H1 (cell line): ENCODE data around the gene CD151. TPM values are rescaled to one million over a fixed set of nuclear protein-coding genes. Genes with fewer than 3 reads are reported as not detected.

ENCODE experiments used
- CTCF ChIA-PET: fragments of 300-600 bp; sonication (Branson Sonifier 250); formaldehyde crosslinking; loops from one replicate; lab custom pipeline; 2021; ENCODE audit not compliant: partially characterized antibody; lab: Charles Lee
- POLR2A ChIA-PET: fragments of 300-600 bp; sonication (Branson Sonifier 250); formaldehyde crosslinking; loops from one replicate; lab custom pipeline; 2021; ENCODE audit warnings: inconsistent platforms; ENCODE audit not compliant: partially characterized antibody; lab: Charles Lee
- DNase-seq, 2 experiments: peaks; one replicate each; pipeline versions ENCODE4 v3.0.0 to v3.0.0-alpha.2; 2010 to 2022; ENCODE audit warnings: low spot score in 2 of 2, low read depth in 1 of 2, mixed read lengths in 1 of 2
- FAIRE-seq: peaks from 2 replicates; lab custom pipeline; 2011; peaks lifted over from hg19 to GRCh38; lab: Jason Lieb, UNC
- H2AFZ ChIP-seq: 2 replicates; pipeline ENCODE4 v1.8.1; 2012; ENCODE audit warnings: low read length, inconsistent platforms
- H2AK5ac ChIP-seq: 2 replicates; pipeline ENCODE4 v1.6.1; 2013; ENCODE audit warnings: low read depth, low read length
- H2BK120ac ChIP-seq: replicated peaks from 2 replicates; pipeline ENCODE3; 2013; ENCODE audit warnings: low read depth, low read length, inconsistent platforms
- H2BK12ac ChIP-seq: 2 replicates; pipeline ENCODE4 v1.6.1; 2013; ENCODE audit warnings: low read depth, low read length
- H2BK15ac ChIP-seq: 2 replicates; pipeline ENCODE4 v1.6.1; 2013; ENCODE audit warnings: low read length
- H2BK20ac ChIP-seq: 2 replicates; pipeline ENCODE4 v1.6.1; 2013; ENCODE audit warnings: low read length
- H2BK5ac ChIP-seq: 2 replicates; pipeline ENCODE4 v1.6.1; 2013; ENCODE audit warnings: low read depth, low read length
- H3K14ac ChIP-seq: 2 replicates; pipeline ENCODE4 v1.6.1; 2013; ENCODE audit warnings: inconsistent platforms; ENCODE audit not compliant: insufficient read length
- H3K18ac ChIP-seq: 2 replicates; pipeline ENCODE4 v1.6.1; 2013; ENCODE audit warnings: low read length; ENCODE audit errors: extremely low read depth
- H3K23ac ChIP-seq: 2 replicates; pipeline ENCODE4 v1.6.1; 2013; ENCODE audit warnings: inconsistent platforms; ENCODE audit not compliant: insufficient read length
- H3K23me2 ChIP-seq: 2 replicates; pipeline ENCODE4 v1.6.1; 2013; ENCODE audit warnings: low read depth, low read length
- H3K27ac ChIP-seq: 2 replicates; pipeline ENCODE4 v1.6.1; 2011; ENCODE audit warnings: low read depth, low read length, inconsistent platforms
- H3K27me3 ChIP-seq, 4 experiments: replicated peaks in 1 of 4; 1 replicate in 1 of 4; 2 replicates in 3 of 4; pipeline versions ENCODE4 v1.6.1 to v1.8.1; 2011 to 2013; ENCODE audit warnings: low read length in 3 of 4, mild to moderate bottlenecking in 3 of 4, inconsistent platforms in 2 of 4, mixed read lengths in 2 of 4, moderate library complexity in 1 of 4; ENCODE audit not compliant: control insufficient read depth in 3 of 4, insufficient read depth in 3 of 4; ENCODE audit errors: extremely low read depth in 1 of 4
- H3K36me3 ChIP-seq, 4 experiments: 2 replicates each; pipeline versions ENCODE4 v1.6.1 to v1.8.1; 2011 to 2013; ENCODE audit warnings: mild to moderate bottlenecking in 4 of 4, low read length in 3 of 4, moderate library complexity in 2 of 4, control low read depth in 1 of 4, inconsistent platforms in 1 of 4; ENCODE audit not compliant: insufficient read depth in 4 of 4, control insufficient read depth in 2 of 4
- H3K4ac ChIP-seq: replicated peaks from 2 replicates; pipeline ENCODE3; 2013; ENCODE audit warnings: low read length, low read depth, mixed read lengths, inconsistent platforms; ENCODE audit not compliant: insufficient read length
- H3K4me1 ChIP-seq, 4 experiments: replicated peaks in 1 of 4; 1 replicate in 1 of 4; 2 replicates in 3 of 4; pipeline versions ENCODE4 v1.6.1 to v1.8.1; 2011 to 2013; ENCODE audit warnings: low read length in 3 of 4, inconsistent platforms in 2 of 4, mixed read lengths in 1 of 4; ENCODE audit not compliant: insufficient read depth in 4 of 4, control insufficient read depth in 3 of 4
- H3K4me2 ChIP-seq, 2 experiments: 2 replicates each; pipeline versions ENCODE4 v1.6.1 to v1.8.1; 2011 to 2013; ENCODE audit warnings: low read depth in 2 of 2, low read length in 2 of 2, control low read depth in 1 of 2, inconsistent platforms in 1 of 2, mild to moderate bottlenecking in 1 of 2; ENCODE audit not compliant: insufficient read depth in 1 of 2
- H3K4me3 ChIP-seq, 4 experiments: fragments of 200-600, 300-600 bp in 1 of 4; sonication (generic), shearing (Covaris generic), sonication (Bioruptor Twin) in 1 of 4; 2 replicates each; pipeline versions ENCODE4 v1.5.1 to v1.8.1; 2011 to 2016; ENCODE audit warnings: low read length in 4 of 4, low read depth in 3 of 4, control low read depth in 2 of 4, inconsistent platforms in 2 of 4, mild to moderate bottlenecking in 2 of 4, mixed read lengths in 1 of 4, moderate library complexity in 1 of 4; ENCODE audit not compliant: insufficient read depth in 2 of 4; ENCODE audit errors: extremely low read depth in 1 of 4
- H3K56ac ChIP-seq: replicated peaks from 2 replicates; pipeline ENCODE3; 2013; ENCODE audit warnings: low read depth, mild to moderate bottlenecking, mixed read lengths, low read length, inconsistent platforms; ENCODE audit not compliant: insufficient read length
- H3K79me1 ChIP-seq: 2 replicates; pipeline ENCODE4 v1.6.1; 2013; ENCODE audit warnings: low read depth, low read length, control low read depth
- H3K79me2 ChIP-seq, 2 experiments: 2 replicates each; pipeline versions ENCODE4 v1.6.1 to v1.8.1; 2012 to 2013; ENCODE audit warnings: low read length in 2 of 2, mild to moderate bottlenecking in 2 of 2, inconsistent platforms in 1 of 2; ENCODE audit not compliant: insufficient read depth in 2 of 2, control insufficient read depth in 1 of 2
- H3K9ac ChIP-seq, 4 experiments: replicated peaks in 1 of 4; 1 replicate in 1 of 4; 2 replicates in 3 of 4; pipeline versions ENCODE4 v1.6.1 to v1.8.1; 2011 to 2013; ENCODE audit warnings: low read depth in 3 of 4, low read length in 3 of 4, control low read depth in 2 of 4, mild to moderate bottlenecking in 2 of 4, moderate library complexity in 2 of 4, inconsistent platforms in 1 of 4; ENCODE audit errors: extremely low read depth in 1 of 4
- H3K9me3 ChIP-seq, 2 experiments: 2 replicates each; pipeline versions ENCODE4 v1.6.1 to v1.8.1; 2012 to 2013; ENCODE audit warnings: mild to moderate bottlenecking in 2 of 2, moderate library complexity in 2 of 2, control low read depth in 1 of 2, inconsistent platforms in 1 of 2, low read depth in 1 of 2, low read length in 1 of 2, mixed read lengths in 1 of 2; ENCODE audit not compliant: insufficient read depth in 2 of 2
- H4K20me1 ChIP-seq, 2 experiments: replicated peaks in 1 of 2; 2 replicates each; pipeline versions ENCODE3 to v1.8.1; 2011 to 2013; ENCODE audit warnings: inconsistent platforms in 2 of 2, low read length in 2 of 2, mild to moderate bottlenecking in 1 of 2; ENCODE audit not compliant: insufficient read depth in 2 of 2, control insufficient read depth in 1 of 2
- H4K5ac ChIP-seq: 2 replicates; pipeline ENCODE4 v1.6.1; 2013; ENCODE audit warnings: low read length, low read depth, mixed read lengths, inconsistent platforms; ENCODE audit not compliant: insufficient read length
- H4K8ac ChIP-seq: 2 replicates; pipeline ENCODE4 v1.8.0; 2013; ENCODE audit warnings: mild to moderate bottlenecking, moderate library complexity, low read length, inconsistent platforms; ENCODE audit not compliant: insufficient read depth; ENCODE audit errors: extremely low read depth
- H4K91ac ChIP-seq: replicated peaks from 2 replicates; pipeline ENCODE3; 2013; ENCODE audit warnings: low read length, mixed read lengths, inconsistent platforms; ENCODE audit not compliant: insufficient read length
- EZH2 ChIP-seq: fragments of 200-600 bp; sonication (generic); IDR thresholded peaks from 2 replicates; pipeline ENCODE4 v1.7.1; 2012; ENCODE audit warnings: low read depth, mild to moderate bottlenecking, moderate library complexity, low read length, inconsistent platforms; ENCODE audit not compliant: severe bottlenecking
- KDM5A ChIP-seq: fragments of 200-600 bp; IDR thresholded peaks from 2 replicates; pipeline ENCODE4 v1.7.1; 2012; ENCODE audit warnings: mild to moderate bottlenecking, low read length, inconsistent platforms, mixed read lengths
- POLR2A ChIP-seq, 2 experiments: IDR thresholded peaks; 1 replicate in 1 of 2; 2 replicates in 1 of 2; pipeline ENCODE4 v1.6.1; 2011; ENCODE audit warnings: low read depth in 2 of 2, low read length in 2 of 2, mild to moderate bottlenecking in 2 of 2; ENCODE audit errors: control extremely low read depth in 1 of 2
- POLR2AphosphoS5 ChIP-seq: IDR thresholded peaks from 2 replicates; pipeline ENCODE4 v1.6.1; 2011; ENCODE audit warnings: low read depth, low read length
- WGBS, 2 experiments: shearing (Covaris generic) in 1 of 2; methylation state at CpG; one replicate each; pipeline versions ENCODE4 v1.1.6 to v1.1.7; 2013 to 2015; ENCODE audit warnings: low lambda C conversion rate in 2 of 2, mixed read lengths in 2 of 2, inconsistent platforms in 1 of 2, low coverage in 1 of 2, missing lambda C conversion rate in 1 of 2; ENCODE audit not compliant: insufficient replicate concordance in 2 of 2, insufficient coverage in 1 of 2, insufficient read length in 1 of 2; ENCODE audit errors: extremely low coverage in 1 of 2, missing lambda C conversion rate in 1 of 2; 5-methylcytosine and 5-hydroxymethylcytosine counted together
- polyA plus RNA-seq, 7 experiments: library from polyadenylated mRNA; depleted of rRNA in 3 of 7; stranded (reverse) in 5 of 7; unstranded in 2 of 7; fragments of >200 nt in 5 of 7; fragments of 200-250 nt in 2 of 7; gene quantifications; 1 replicate in 5 of 7; 2 replicates in 1 of 7; 4 replicates in 1 of 7; pipeline versions ENCODE4 v1.2.1 to v1.2.3, GENCODE V29; 2011 to 2013; ENCODE audit warnings: missing spikeins in 2 of 7, mixed read lengths in 2 of 7
- total RNA-seq: library from RNA; stranded (reverse); fragmentation: NEBNext Ultra II Directional; extraction: Animal tissue kit (Norgen Biotek cat#: 25700); gene quantifications from 2 replicates; pipeline ENCODE4 v1.2.1, GENCODE V29; 2021

The CD151 gene
- total and polyA plus RNA-seq, 2 of the 8 experiments (the other 6 are each of a cell fraction or from before 2014, with no cell fraction given), result 101 to 212 TPM

GRCh38 chr11:865462-866430 lies 33.0 kb downstream of the CD151 start:
- no peak overlapping the region for H4K91ac ChIP-seq
- H3K27me3 ChIP-seq, result no peaks in the 10 kb centered on the region; a peak in 1 of 7 replicates
- FAIRE-seq (no peak), DNase-seq (no peak)
- no peak overlapping the region for H2BK120ac ChIP-seq
- H3K9me3 ChIP-seq, result no peaks in the 10 kb centered on the region
- H3K27ac ChIP-seq, result no peak overlapping the region
- no peak overlapping the region for H2BK5ac ChIP-seq
- H3K9ac ChIP-seq, result no peak overlapping the region; a peak in 1 of 7 replicates
- H3K4me3 ChIP-seq, result no peak overlapping the region
- H3K79me1 ChIP-seq, result no peaks in the 10 kb centered on the region
- H2AK5ac ChIP-seq, result no peak overlapping the region
- H2BK15ac ChIP-seq, result no peak overlapping the region
- H4K5ac ChIP-seq, result no peak overlapping the region
- peaks cover 0 to 4% (median 0%) of the 10 kb centered on the region in 4 experiments; a peak in 3 of 8 replicates for H3K36me3 ChIP-seq
- H3K23me2 ChIP-seq, result no peaks in the 10 kb centered on the region
- ChIA-PET CTCF (interaction anchor here (0.7 to 6.3 kb wide), 7 partner anchors 9 to 181 kb away, joined by 3 to 35 read pairs (median 3); no protein-coding TSS in a partner anchor), POLR2A (interaction anchor here (0.9 to 4.8 kb wide), 11 partner anchors 9 to 624 kb away, joined by 3 to 24 read pairs (median 4); no protein-coding TSS in a partner anchor)
- H3K79me2 ChIP-seq, result no peaks in the 10 kb centered on the region
- TF ChIP-seq KDM5A (no peak), POLR2AphosphoS5 (peak; percentile 37; the same call in 1 of the 2 replicates), EZH2 (no peak), POLR2A (IDR thresholded peaks at IDR 0.05; ENCODE audit: control extremely low read depth in 1 of 2, low read depth in 2 of 2, low read length in 2 of 2) (no peak)
- peaks cover 0 to 36% (median 29%) of the 10 kb centered on the region in 4 experiments; a peak in 6 of 7 replicates for H3K4me1 ChIP-seq
- no peak overlapping the region for H3K56ac ChIP-seq
- peaks cover 9 to 40% of the 10 kb centered on the region in 2 experiments for H4K20me1 ChIP-seq
- H3K14ac ChIP-seq, result no peak overlapping the region
- peak overlapping the region; percentile 77 for H4K8ac ChIP-seq
- 88% methylated on average over 37 of the region's 41 CpGs; no CpG with 5 or more reads in 1 of the 2 experiments for WGBS, 2 experiments
- H3K4ac ChIP-seq, result no peak overlapping the region
- no peak overlapping the region for H2BK12ac ChIP-seq
- H3K18ac ChIP-seq, result no peak overlapping the region
- no peak overlapping the region for H3K23ac ChIP-seq
- H2BK20ac ChIP-seq, result no peak overlapping the region
- H3K4me2 ChIP-seq, result no peak overlapping the region
- H2AFZ ChIP-seq, result no peak overlapping the region
